M059J (cell line): ENCODE data around the gene BEND7. TPM values are rescaled to one million over a fixed set of nuclear protein-coding genes. Genes with fewer than 3 reads are reported as not detected.

Experiments
- DNase-seq: peaks from one replicate; pipeline ENCODE4 v3.0.0-alpha.2; 2012; ENCODE audit warnings: low read depth
- total RNA-seq: library from RNA; depleted of rRNA; stranded (reverse); fragments of >200 nt; shearing (Covaris generic); gene quantifications from 2 replicates; pipeline ENCODE4 v1.2.3, GENCODE V29; 2014

Gene BEND7
- total RNA-seq, 1 experiment from 2014 or later, result 1.5 TPM

DNA sequence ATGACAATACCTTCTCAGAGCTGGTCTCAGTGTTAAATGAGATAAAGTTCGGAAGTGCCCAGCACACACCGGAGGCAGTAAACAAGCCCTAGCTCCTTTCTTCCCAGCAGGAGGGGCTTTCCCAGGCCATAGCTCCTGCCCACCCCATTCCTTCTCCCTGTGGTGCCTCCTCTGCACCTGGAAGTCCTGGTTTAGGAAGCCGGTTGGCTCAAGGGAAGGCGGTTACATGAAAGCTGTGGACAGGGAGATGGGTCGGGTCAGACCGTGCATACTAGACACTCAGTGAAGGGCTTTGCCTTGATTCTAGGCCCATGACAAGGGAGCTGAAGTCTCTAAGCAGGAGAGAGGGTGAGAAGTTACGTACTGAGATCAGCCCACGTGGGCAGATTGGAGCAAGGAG is 8.6 kb downstream of the BEND7 start:
- DNase-seq, result no peak

DNA sequence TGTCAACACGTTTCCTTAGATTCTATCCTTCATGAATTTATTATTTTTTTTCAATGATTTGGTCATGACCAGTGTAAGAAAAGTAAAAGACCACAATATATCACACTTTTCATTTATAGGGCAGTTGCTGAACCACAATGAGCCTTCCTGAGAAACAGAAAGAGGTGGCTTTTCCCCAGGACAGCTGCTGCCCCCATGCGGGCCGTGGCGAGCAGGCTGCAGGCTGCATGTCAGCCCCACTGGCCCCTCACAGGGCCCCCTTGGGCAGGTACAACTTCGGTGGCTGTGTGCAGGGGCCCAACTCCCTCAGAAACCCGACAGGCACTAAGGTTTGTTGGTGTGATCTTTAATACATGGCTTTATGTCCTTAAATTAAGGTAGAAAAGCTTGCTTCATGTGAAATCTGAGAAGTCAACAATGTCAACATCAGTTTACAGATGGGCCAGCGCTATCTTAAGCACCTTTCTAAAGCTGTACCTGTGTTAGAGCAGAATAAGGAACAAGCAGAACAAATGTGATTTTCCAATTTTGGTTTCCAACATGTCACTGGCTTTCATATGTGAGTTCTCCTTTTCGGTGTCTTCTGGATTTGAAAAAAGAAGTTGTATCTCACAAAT is 10.6 kb downstream of the BEND7 start:
- DNase-seq, result no peak

DNA sequence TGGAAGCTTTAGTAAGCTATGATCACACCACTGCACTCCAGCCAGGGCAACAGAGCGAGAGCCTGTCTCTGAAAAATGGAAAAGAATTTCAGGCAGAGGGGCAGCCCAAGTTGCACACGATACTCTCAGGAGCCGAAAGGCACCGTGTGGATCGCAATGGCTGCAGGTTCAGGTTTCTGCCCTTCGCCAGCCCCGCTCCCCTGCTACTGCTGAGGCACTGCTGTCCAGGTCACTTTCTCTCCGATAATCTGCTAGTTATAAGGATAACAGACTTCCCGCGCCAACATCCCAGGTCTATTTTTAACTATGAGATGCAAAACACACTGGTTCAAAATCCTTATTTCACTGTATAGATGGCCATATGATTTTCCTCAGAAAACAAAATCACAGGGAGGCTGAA is 11.1 kb downstream of the BEND7 start:
- DNase-seq, result no peak

DNA sequence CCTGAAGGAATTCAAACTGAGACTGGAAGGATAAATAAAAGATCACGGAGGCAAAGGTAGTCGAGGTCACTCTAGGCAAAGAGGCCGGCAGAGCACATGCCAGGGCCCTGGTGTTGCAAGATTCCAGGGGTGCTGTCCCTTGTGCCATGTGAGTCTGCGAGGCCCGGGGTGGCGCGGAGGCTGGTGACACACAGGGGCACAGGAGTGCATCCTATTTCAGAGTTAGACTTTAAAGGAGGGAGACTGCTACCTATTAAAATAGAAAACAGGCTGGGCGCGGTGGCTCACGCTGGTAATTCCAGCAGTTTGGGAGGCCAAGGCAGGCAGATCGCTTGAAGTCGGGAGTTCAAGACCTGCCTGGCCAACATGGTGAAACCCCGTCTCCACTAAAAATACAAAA is 12.6 kb downstream of the BEND7 start:
- DNase-seq, result no peak

DNA sequence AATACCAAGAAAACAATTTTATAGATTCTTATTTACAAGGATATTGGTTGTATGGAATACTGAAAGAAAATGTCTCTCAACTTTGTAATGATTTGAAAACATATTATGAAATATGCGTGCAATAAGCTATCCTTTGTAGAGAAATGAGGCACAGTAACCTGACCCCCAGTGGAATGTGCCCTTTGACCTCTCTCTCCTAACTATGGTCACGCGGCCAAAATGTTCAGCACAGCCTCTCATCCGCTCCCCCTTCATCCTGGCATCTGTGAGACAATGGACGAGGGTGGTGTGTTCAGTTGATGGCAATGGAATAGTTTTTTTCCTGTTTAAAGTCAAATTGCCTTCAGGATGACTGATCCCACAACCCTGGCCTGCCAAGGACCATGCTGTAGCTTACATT is 13.3 kb downstream of the BEND7 start:
- DNase-seq, result no peak

DNA sequence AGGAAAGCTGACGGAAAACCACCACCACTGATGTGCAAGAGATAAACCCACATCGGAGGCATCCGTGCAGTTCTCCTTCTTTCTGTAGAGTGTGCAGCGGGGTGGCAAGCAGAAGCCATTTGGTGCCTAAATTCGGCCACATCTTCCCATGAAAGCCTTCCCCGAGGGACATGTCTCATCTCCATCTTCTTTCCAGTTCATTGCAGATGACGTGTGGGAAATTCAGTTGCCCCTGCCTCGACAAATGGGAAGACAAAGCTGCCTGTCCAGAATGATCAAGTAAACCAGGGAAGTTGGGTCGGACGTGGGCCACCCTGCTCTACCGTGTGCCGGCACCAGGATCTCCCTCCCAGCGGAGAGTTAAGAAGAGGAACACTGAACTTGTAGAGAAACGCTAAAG is 14.5 kb downstream of the BEND7 start:
- DNase-seq, result no peak

DNA sequence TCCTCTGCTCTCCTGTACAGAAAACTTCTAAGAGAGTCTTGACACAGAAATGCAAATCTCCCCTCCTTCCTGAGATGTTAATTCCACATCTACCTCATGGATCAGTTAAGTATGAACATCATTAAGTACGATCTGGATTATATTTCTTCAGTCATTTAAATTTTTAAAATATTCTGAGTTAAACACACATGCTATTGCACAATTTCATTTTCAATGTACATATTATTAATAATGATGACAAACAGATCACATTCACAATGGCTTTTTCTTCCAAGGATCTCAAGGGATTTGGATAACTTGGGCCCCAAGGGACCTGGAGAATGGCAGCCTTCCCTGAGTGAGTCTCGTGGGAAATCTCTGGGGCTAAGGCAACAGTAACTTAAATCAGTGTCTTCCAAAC is 16.2 kb downstream of the BEND7 start:
- no peak for DNase-seq

DNA sequence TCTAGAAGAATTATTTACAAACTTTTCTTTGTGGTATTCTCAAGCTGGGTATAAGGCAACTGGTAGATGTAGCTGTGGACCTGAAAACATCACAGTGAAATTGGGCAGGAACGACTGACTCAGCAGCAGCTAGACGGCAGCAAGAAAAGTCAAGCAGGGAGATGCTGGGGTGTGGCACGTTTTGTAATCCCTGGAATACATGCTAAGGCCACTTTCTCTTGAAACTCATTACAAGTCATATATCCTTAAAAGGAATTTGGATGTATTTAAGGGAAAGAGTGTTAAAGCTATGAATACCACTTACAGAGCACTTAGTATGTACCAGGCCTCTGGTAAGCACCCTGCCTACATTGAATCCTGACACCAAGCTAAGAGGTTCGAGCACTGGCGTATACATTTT is 17.4 kb downstream of the BEND7 start:
- no peak for DNase-seq

DNA sequence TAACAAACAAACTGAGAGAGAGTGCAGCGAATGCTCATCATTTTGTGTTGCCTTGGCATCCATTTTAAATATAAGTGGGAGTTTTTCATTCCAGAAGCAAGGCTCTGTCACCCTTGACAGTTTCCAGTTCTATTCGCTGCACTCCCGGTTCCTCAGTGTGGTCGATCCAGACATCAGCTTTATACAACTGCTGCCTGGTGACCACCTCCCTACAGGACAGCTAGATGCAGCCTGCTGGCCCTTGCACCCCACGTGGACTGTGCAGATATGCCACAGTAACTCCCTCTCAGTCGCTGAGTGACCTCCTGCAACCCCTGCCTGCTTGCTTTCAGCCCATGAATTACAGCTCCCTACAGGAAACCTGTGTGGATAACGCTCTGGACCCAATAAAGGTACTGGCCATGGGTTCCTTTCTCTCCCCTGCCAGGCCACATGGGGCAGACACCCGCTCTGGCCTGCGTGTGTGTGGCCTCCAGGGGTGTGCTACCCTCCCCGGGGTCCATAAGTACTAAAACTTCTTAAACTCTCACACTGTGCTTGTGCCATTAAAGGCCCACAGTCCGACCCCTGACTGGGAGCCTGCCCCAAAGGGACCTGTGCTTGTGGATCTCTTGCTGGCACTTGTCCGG is 23.6 kb downstream of the BEND7 start:
- DNase-seq, result no peak

DNA sequence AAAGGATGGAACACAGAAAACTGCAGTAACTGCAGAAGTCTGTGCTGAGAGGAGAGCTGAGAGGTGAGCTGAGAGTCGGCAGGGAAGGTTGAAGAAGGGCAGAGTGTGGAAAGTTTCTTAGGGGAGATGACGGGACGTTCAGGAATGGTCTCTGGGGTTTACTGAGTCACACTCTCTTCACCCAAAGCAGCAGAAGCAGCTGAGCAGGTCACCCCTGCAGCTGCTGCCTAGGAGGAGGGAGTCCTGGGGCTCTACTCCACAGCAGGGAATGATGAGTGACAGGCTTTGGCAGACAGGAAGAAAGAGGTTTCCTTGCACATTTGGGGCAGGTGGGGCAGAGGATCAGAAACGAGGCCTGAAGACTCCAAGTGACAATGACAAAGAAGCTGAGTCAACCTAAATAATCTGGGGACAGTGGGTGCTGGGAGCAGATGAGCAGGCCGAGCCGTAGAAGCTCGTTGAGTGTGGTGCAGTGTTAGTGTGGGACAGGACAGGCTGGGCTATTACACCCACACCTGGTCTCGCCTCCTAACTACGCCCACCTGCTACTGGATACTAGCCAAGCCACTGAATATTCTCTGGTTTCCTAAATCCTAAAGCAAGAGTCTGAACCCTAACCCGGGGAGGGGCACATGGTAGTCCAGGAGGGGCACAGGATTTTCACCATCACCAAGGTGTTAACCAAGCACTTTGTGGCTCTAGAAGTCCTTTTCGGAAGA is 24.9 kb downstream of the BEND7 start:
- peak; percentile 79 for DNase-seq

DNA sequence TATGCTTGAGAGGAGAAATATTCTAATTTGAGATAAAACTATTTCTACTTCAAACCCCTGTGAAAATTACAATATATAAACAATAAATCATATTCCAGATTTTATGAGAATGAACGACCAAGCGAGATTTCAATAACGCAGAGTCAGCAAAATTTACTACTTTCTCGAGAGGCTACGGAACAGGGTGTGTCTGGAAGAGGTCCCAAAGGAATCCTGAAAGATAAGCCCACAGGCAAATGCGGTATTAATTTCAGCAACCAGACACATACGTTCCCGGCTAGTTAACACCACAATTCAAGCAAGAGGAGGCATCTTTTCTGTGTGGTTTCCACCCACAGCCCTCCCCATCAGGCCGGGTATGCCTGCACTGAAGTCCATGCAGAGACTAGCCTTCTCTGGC is 26.4 kb downstream of the BEND7 start:
- DNase-seq, result no peak

DNA sequence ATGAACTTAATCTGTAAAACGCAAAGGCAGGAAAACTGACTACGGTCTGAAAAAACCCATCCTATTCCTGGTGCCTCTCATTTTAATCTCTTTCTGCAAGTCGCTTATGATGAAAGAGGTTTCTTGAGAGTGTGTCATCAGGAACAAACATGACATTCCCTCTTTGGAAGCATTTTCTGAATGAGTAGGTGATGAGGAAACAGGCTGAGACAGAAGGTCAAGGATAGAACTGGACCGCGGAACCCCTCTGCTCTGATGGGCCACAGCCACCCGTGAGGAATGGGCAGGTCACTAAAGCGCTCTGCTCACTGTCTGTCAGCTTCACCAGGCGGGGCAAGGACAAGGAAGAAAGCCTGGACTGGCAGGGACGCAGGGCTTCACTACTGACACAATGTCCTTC is 28.6 kb downstream of the BEND7 start:
- no peak for DNase-seq

DNA sequence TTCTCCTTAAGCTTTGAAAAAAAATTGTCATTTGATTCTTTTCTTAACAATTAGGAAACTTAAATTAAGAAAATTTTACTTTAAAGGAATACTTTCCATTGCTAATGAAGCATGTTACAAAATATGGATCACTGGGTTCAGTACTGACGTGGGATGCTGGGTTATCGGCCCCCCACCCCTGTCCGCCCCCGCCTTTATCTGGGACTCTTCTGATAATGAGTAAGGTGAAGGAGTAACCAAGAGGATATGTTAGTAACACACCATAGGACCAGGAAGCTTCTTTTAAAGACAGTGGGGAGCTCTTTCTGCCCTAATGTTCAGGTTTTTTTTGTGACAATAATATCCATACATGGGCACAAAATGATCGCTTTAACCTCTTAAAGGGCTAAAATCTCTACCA is 29.7 kb downstream of the BEND7 start:
- DNase-seq, result no peak

DNA sequence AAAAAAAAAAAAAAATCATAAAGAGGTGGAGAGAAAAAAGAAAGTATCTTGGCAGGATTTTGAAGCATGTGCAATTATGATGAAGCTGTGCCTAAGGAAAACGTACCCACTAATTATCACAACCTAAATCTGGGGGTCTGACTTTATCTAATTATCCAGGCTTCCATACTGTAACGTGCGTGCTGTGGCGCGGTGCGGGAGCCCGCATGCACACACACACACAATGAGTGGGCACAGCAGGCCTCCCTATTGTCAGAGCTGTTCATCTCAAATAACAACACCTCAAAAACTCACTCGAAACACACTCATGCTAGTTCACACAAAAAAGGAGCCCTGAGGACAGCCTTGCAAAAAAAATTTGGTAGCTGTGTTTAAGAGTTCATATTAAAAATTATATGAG is 31.9 kb downstream of the BEND7 start:
- no peak for DNase-seq

DNA sequence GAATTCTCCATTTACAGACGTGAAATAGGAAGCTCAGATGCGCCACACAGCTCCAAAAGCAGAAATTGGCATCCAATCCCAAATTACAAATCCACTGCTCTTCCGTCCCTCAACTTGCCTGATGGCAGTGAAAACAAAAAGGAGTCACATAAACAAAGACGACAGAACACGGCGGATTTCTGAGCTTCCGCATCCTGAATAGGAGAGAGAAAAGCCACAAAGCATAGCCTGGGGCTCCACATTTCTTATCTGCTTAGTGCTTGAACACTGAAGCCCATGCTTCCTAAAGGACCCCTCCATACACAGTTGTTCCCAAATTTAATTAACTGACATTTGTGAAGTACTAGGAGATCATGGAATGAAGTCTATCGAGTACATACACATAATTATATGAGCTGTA is 32.6 kb downstream of the BEND7 start:
- DNase-seq, result peak; percentile 12

DNA sequence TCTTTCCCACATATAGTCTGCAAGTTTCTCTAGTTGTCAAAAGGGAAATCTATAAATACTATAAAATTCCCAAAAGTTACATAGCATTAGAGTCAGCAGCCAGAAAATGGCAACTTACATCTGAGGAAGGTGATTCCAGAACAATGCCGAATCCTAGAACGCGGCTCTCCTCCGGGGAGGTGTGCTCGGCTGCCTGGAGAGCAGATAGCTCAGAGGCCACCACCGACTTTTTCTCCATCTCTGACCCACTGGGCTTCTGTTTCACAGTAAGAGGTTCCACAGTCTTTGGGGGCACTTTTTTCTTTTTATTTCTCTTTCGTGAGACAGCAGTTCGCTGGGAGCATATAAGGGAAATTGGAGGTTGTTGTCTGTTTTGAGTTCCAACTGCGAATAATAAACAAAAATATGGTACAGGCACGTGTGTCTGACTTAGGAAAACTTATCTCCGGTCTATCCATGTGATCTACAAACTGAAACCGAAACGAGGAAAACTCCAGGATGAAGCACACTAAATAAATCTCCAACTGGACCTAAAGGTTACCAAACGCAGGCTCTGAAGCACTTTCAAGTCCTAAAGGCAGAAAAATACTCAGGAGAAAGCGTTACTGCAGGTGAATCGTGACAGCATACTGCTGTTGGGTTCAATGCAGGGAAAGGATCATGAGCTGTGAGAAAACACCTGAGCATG is 36.2 kb downstream of the BEND7 start:
- peak; percentile 4 for DNase-seq

DNA sequence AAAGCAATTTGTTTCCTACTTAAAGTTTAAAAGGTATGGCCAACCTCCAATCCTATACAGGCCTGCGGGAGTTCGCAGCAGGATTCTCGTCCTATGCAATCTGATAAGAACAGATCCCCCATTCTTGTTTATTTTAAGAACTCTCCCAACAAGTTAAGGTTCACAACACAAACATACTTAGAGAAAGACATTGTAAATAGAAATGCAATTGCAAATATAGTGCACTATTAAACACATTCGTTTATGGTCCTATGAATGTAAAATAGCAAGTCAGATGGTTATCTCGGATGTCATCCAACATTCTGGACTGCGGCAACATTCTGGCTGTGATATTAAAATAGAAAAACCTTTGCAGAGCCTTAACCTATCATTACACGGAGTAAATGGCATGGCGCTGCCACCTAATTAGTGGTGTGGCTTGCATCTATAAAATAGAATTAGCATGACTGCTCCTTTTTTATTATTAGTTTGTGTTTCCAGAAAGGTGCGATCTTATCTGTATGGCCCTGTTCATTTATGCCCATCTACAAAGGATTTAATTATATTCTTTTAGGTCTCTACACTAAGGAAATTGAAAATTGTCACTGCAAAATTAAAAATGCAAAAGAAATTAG is 37.0 kb downstream of the BEND7 start:
- DNase-seq, result no peak

DNA sequence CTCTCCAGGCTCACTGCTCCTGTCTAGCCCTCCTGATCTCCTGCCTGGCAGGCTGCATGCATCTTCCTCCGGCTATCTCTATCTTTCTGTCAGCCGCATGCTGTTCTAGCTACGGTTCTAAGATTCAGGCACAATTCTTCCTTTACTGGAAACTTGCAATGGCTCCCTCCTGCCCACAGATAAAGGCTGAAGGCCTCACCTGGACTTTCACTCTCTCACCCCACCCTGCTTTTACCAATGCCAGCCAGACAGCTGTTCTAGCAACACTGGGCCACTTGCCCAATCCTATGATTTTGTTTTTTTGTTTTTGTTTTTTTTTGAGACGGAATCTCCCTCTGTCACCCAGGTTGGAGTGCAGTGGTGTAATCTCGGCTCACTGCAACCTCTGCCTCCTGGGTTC is 38.3 kb downstream of the BEND7 start:
- DNase-seq, result no peak

DNA sequence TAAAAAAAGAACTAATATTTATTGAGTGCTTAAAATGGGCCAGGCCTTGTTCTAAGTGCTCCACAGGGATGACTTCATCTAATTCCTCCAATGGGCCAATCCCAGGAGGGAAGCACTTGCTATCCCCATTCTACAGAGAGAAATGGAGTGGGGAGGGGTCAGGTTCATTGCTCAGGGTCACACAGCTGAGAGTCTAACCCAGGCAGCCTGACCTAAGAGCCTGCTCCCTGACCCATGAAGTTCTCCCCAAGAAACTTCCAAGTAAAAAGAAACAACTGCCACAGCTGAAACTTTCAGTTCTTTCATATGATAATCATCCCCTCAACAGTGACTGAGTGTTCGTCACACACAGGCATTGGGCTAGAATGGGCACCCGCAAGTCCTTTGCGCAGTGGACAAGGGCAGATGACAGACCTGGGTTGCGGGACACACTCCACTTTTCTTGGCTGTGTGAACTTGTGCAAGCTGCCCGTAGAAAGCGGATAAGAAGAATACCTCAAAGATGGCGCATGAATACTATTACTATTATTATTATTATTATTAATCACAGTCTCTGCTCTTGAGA is 39.7 kb downstream of the BEND7 start:
- DNase-seq, result no peak

DNA sequence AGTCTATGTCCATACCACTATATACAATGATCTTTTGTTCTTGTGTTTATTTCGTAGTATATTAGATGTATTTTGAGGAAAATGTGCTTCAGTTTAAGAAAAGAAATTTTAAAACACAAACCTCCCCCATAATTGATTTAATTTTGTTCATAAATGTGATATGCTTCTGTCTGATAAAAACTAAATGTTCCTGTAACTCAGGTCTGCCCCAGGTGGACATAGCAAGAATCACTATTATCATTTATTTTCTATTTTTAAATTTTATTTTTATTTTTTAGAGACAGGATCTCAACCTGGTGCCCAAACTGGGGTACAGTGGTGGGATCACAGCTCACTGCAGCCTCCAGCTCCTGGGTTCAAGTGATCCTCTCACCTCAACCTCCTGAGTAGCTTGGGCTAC is 43.2 kb downstream of the BEND7 start:
- DNase-seq, result no peak

DNA sequence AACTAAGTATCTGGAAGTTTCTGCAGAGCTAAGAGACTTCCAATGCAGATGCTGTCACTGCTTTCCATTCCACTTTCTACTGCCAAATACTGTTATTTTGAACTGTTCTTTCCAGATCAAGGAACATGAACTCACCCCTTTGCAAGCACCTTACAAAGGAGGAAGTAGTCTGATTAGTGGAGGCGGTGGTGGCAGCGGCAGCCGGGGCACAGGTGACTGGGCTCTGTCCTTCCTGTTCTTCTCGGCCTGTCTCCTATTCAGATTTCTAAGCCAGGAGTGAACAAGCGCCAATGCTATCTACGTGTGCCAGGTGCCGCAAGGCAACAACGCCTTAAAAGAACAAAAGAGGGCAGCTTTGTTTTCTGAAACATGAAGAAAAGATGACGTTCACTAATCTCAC is 44.9 kb downstream of the BEND7 start:
- DNase-seq, result no peak

DNA sequence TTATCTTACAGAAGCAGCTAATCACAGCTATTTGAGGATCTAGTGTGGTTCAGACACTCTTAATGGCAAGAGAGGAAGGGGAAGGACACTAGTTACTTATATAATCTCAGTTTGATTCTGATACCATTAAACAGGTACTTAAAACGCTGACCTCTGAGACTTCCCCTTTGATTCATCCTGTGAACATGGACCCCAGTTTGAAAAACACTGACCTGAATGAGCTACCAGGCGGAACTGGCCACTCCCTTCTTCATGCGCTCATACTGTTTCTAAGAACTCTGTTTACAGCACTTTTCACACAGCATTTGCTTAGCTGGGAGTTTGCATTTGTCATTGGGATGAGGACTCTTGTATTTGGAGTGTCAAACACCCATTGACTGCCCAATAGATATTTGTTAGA is 45.7 kb downstream of the BEND7 start:
- no peak for DNase-seq
